Esophagus mucosa (tissue), 1 donor: Measurements from ENCODE around the gene ECPAS. TPM values are rescaled to one million over a fixed set of nuclear protein-coding genes. Genes with fewer than 3 reads are reported as not detected.
"Not testable (repeated sequence)": the region's sequence is repeated elsewhere in the genome, so short reads cannot be mapped to it uniquely, and the experiment has no call there.

ENCODE experiments used
- ATAC-seq: fragments of 200-7000 bp; cut with Tn5 transposase; one replicate; pipeline ENCODE4 v1.9.1; 2020
- total RNA-seq: library from RNA; stranded (reverse); gene quantifications from one replicate; pipeline ENCODE4 v1.2.4, GENCODE V29; 2023
- donor health status: DM: yes; HTN: yes; CAD: no.

The ECPAS gene, protein sequence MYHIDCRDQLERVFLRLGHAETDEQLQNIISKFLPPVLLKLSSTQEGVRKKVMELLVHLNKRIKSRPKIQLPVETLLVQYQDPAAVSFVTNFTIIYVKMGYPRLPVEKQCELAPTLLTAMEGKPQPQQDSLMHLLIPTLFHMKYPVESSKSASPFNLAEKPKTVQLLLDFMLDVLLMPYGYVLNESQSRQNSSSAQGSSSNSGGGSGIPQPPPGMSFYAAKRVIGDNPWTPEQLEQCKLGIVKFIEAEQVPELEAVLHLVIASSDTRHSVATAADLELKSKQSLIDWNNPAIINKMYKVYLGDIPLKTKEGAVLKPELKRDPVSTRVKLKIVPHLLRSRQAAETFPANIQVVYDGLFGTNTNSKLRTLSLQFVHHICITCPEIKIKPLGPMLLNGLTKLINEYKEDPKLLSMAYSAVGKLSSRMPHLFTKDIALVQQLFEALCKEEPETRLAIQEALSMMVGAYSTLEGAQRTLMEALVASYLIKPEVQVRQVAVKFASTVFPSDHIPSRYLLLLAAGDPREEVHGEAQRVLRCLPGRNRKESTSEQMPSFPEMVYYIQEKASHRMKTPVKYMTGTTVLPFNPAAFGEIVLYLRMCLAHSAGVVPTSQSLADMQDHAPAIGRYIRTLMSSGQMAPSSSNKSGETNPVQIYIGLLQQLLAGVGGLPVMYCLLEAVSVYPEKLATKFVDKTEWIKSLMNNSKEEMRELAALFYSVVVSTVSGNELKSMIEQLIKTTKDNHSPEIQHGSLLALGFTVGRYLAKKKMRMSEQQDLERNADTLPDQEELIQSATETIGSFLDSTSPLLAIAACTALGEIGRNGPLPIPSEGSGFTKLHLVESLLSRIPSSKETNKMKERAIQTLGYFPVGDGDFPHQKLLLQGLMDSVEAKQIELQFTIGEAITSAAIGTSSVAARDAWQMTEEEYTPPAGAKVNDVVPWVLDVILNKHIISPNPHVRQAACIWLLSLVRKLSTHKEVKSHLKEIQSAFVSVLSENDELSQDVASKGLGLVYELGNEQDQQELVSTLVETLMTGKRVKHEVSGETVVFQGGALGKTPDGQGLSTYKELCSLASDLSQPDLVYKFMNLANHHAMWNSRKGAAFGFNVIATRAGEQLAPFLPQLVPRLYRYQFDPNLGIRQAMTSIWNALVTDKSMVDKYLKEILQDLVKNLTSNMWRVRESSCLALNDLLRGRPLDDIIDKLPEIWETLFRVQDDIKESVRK (N-terminal part only)
- total RNA-seq = 56.5 TPM

- ATAC-seq = peak; percentile 83
Observed at GRCh38 chr9:111483858-111484571, at the start of gene ECPAS. ECPAS (minus strand) TSS chr9:111484383; CDS start chr9:111472918, 11,465 bp downstream.

- ATAC-seq = no peak
Observed at GRCh38 chr9:111533099-111533790, 49.1 kb upstream of the ECPAS start.

- no peak for ATAC-seq
Observed at GRCh38 chr9:111531716-111532115, 47.5 kb upstream of the ECPAS start.

DNA sequence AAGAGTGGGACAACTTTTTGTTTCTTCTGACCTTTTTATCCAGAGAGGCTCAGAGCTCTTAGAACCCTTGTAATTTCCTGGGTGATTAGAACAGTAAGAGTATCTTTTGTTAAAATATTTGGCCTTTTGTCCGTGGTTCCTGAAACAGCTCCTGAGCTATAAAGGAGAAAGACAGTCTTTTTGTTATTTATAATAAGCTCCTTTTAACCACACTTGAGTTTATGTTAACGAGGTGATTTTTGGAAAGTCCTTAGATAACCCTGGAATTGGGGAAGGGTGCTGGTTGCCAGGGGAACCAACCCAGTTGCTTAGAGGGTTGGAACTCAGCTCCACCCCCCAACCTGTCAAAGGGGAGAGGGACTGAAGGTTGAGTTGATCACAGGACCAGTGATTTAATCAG, 45.6 kb upstream of the ECPAS start:
- ATAC-seq = no peak

DNA sequence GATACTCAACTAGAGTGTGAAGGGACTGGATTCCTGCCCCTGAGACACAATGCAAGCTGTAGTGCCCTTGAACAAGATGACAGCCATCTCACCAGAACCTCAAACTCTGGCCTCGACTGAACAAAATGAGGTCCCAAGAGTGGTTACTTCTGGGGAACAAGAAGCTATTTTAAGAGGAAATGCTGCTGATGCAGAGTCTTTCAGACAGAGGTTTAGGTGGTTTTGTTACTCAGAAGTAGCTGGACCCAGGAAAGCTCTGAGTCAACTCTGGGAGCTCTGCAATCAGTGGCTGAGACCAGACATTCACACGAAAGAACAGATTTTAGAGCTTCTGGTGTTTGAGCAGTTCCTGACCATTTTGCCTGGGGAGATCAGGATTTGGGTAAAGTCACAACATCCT, 43.2 kb upstream of the ECPAS start:
- no peak for ATAC-seq

DNA sequence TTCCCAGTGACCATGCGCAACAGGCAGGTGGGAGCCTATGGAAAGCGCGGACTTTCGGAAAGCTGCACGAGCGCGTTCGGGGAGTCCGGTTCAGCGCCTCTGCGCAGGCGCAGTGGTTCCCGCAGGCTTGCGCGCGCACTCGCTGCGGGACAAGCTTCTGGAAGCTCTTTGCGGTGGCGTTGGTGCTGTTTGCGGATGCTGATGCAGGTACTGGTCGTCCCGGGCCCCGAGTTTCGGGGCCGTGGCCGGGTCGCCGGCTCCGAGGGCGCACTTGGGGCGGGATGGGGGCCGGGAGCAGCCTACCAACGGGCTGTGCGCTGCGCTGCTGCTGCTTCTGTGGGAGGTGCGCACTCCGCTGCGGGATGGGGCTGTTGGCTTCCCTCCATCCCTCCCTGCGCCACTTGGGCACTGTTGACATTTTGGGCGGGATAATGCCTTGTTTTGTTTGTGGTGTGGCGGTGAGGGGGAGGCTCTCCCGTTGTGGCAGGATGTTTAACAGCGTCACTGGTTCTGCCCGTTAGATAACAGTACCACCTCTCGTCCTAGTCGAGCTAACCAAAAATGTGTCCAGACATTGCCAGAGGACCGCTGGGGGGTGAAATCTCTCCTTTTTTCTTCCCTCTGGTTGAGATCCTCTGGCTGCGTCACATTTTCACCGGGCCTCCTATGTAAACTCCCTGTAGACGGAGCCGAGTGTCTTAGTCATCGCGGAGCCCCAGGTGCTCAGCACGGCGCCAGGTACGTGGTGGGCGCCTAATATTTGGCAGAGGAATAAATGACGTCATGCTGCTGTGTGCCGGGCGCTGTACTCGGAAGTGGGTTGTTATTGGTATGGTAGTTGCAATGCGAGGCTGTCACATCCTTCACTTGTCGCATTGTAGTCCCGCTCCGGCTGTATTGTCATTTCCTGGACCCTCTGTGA, 41.1 kb upstream of the ECPAS start, which contains the start of gene ZNF483:
Gene ZNF483 (plus strand): TSS at position 124 of the 922 bp plus-strand sequence. CDS start 2,217 bp downstream, outside the sequence.
- ATAC-seq = peak; percentile 85

DNA sequence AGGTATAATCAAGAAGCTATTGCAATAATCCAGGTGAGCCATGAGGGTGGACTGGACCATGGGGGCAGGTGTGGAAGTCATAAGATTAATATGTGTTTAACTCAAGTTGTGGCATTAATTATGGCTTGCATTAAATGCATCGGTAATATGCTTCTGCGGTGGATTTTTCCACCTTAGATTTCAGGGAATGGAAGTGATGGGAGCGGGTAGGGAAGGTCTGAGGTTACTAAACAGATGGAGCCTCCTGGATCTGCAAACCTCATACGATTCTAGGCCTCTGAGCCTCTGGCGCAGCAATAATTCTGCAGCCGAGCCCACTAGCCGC, 40.5 kb upstream of the ECPAS start:
- ATAC-seq = no peak

DNA sequence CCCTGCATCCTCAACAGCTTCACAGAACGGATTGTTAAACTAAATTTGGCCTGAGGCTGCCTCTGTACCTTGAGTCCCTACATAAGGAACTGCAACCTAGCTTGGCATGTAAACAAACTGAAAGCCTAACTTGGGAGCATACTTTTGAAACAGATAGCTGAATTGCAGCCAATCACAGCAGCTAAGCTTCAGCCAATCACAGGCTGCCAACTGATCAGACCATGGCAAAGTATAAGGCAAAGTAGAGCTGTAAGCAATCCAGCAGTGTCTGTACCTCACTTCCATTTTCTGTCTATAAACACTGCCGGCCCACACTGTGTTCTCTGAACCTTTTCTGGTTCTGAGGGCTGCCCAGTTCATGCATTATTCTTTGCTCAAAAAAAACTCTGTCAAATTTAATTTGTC, 31.9 kb upstream of the ECPAS start:
- no peak for ATAC-seq

- ATAC-seq = no peak
Observed at GRCh38 chr9:111514967-111515366, 30.8 kb upstream of the ECPAS start.

DNA sequence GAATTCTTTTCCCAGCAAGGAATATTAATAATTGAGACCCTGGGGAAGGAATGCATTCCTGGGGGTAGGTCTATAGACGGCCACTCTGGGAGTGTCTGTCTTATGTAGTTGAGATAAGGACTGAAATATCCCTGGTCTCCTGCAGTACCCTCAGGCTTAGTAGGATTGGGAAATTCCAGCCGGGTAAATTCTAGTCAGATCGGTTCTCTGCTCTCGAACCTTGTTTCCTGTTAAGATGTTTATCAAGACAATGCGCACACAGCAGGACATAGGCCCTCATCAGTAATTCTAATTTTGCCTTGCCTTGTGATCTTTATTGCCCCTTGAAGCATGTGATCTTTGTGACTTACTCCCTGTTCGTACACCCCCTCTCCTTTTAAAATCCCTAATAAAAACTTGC, 27.4 kb upstream of the ECPAS start:
- not testable (repeated sequence) for ATAC-seq

GRCh38 chr9:111502506-111502905, 18.3 kb upstream of the ECPAS start:
- ATAC-seq = peak; percentile 68

DNA sequence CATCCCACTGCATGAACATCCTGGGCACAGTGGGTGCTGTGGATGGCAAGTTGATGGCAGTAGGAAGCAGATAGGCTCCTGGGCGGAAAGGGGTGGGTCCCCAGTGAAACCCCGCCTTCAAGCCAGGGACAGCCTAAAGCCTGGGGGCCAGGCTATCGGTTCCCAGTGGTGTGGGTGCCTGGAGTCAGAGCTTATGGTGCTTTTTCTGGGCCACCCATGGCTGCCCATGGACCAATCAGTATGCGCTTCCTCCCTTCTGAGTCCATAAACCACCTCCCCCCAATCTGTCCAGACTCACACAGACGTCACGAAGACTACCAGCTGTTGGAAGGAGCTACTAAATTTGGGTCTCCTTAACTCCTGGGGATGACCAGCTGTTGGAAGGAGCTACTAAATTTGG, 17.5 kb upstream of the ECPAS start:
- ATAC-seq = no peak

DNA sequence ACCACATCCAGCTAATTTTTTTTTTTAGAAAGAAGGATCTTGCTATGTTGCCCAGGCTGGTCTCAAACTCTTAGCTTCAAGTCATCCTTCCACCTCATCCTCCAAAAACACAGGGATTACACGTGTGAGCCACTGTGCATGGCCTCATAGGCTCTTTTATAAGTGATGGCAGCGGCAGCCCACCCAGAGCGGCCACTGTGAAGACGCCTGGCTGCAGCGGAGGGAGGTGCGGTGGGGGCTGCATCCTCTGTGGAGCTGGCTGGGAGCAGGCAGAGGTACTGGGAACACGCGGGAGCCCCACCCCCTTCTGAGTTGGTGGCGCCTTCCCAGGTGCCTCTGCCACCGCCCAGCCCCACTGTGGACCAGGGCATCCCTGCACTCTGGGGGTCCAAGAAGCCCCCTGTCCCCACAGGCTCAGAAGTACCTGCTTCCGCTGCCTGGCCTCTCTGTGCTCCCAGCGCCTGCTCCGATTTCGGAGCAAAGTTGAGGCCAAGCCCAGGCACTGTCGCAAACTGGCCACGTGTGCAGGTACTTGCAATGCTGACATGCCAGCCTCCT, 16.9 kb upstream of the ECPAS start:
- ATAC-seq = no peak

DNA sequence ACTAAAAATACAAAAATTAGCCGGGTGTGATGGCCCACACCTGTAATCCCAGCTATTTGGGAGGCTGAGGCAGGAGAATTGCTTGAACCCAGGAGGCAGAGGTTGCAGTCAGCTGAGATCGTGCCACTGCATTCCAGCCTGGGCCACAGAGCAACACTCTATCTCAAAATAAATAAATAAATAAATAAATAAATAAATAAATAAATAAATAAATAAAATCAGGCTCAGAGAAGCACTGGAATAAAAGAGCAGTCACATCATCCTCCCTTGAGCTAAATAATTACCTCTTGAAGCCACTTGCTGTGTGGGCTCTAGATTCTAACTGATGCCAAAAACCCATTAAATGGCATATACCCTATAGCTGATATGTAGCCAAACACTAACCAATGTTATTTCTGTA, 13.0 kb upstream of the ECPAS start:
- not testable (repeated sequence) for ATAC-seq

- ATAC-seq = no peak
Observed at GRCh38 chr9:111484572-111484894, 350 bp upstream of the ECPAS start.

- ATAC-seq = peak; percentile 19
Observed at GRCh38 chr9:111483439-111483857, 735 bp downstream of the ECPAS start.

DNA sequence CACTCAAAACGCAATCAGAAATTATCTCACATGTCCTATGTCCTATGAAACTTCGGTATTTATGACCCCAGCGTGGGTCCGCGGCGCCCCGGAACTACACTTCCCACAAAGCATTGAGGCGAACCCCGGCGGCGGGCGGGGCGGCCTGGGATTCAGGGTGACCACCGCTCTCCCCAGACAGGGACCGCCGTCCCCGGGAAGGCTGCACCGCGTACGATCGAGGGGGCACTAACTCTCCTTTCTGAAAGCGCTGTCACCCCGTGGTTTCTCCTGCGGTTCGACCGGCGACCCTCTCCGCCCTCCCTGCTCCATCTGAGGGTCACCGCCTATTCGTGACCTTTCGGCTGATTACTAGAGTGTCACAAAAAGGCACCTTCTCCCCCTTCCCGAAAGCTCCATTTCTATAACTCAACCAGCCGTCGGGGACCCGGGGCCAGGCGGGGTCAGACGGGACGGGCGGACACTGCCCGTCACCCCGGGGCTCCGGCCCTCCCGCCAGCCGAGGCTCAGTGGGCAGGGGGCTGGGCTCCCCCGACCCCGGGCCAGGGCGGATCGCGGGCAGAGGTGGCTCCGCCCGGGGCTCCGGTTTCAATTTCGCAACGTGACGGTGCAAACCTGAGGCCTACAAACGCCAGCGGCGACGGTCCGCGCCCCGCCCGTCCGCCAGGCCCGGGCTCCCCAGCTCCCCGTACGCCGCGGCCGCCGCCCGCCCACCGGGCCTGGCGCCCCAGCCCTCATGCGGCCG, 1.3 kb downstream of the ECPAS start:
- ATAC-seq = peak; percentile 63

DNA sequence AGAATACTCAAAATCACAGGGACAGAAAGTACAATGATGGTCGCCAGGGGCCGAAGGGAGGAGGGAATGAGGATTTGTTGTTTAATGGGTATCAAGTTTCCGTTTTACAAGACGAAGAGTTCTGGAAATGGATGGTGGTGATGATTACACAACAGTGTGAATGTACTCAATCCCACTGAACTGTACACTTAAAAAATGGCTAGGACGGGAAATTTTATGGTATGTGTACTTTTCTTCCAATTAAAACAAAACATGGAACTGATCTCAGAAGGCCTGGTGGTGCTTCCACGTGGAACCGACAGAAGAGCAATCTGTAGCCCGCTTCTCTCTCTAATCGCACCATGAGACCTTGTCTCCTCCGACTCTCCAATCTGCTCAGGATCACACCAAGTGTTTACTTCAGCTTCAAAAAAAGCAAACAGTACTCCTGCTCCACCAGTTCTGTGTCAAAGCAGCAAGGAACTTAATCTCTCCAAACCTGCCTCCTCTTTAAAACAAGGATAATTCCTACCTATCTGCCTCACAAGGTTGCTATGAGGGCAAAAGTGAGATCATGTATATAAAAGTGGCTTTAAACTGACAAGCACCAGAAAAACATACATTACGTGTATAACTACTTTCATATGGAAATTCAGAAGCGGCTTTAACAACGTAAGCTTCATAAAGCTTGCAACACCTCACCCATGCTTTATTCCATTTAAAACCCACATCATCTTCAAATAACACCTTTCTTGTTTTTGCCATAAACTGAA, 2.1 kb downstream of the ECPAS start:
- peak; percentile 13 for ATAC-seq

DNA sequence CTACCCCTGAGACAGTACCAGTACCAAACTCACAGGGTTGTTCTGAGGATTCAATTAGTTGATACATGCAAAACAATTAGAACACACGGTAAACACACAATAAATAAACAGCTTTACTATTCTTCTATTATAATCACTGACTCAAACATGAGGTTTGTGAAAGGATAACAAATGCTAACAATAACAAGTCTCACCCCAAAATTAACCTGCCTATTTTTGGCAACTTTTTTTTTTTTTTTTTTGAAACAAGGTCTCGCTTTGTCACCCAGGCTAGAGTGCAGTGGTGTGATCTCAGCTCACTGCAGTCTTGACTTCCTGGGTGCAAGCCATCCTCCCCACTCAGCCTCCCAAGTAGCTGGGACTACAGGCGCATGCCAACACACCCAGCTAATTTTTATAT, 6.5 kb downstream of the ECPAS start:
- ATAC-seq = no peak
